ENCODE data around the gene TBX2.

Gene TBX2

DNA sequence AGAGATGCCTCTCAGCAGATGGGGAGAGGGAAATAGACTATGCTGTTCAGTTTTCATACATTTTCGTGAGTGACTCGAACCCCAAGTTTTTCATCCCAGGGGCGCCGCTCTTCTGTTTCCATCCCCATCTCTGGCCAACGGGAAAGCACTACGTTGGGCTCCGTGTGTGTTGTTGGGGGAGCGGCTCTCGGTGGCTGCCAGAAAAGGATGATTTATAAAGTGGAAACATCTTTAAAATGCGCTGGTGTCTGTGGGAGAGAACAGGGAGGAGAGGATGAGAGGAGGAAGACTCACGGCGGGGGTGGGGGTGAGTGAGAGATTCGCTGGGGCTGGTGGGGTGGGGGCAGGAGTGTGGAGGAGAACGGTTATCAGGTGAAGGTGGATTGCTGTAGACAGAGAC is 58.4 kb downstream of the TBX2 start:
- Histone ChIP-seq H3K4me3 (ENCODE audit: low read length) (no peak overlapping the region), H3K27me3 (ENCODE audit: control insufficient read depth, low read length) (peaks cover 50% of the 10 kb centered on the region), H4K20me1 (ENCODE audit: control insufficient read depth, insufficient read depth, low read depth, low read length) (no peaks in the 10 kb centered on the region), H3K9me2 (replicated peaks; ENCODE audit: control insufficient read depth, low read length) (no peaks in the 10 kb centered on the region), H3K36me3 (ENCODE audit: control insufficient read depth, low read length) (no peaks in the 10 kb centered on the region), H3K4me2 (ENCODE audit: low read length) (no peak overlapping the region), H3K9me3 (ENCODE audit: control insufficient read depth, insufficient read depth, low read length) (no peaks in the 10 kb centered on the region), H3K79me2 (ENCODE audit: control insufficient read depth, low read length) (no peaks in the 10 kb centered on the region), H3K4me1 (ENCODE audit: control insufficient read depth, low read length) (no peaks in the 10 kb centered on the region), H3K27ac (ENCODE audit: low read depth, low read length) (no peak overlapping the region), H3F3A (ENCODE audit: control insufficient read depth, insufficient read depth) (no peaks in the 10 kb centered on the region)
- no peak for TF ChIP-seq EZH2phosphoT487 (IDR thresholded peaks at IDR 0.05; ENCODE audit: borderline replicate concordance, low read length)
- TF ChIP-seq, protein P1, sequence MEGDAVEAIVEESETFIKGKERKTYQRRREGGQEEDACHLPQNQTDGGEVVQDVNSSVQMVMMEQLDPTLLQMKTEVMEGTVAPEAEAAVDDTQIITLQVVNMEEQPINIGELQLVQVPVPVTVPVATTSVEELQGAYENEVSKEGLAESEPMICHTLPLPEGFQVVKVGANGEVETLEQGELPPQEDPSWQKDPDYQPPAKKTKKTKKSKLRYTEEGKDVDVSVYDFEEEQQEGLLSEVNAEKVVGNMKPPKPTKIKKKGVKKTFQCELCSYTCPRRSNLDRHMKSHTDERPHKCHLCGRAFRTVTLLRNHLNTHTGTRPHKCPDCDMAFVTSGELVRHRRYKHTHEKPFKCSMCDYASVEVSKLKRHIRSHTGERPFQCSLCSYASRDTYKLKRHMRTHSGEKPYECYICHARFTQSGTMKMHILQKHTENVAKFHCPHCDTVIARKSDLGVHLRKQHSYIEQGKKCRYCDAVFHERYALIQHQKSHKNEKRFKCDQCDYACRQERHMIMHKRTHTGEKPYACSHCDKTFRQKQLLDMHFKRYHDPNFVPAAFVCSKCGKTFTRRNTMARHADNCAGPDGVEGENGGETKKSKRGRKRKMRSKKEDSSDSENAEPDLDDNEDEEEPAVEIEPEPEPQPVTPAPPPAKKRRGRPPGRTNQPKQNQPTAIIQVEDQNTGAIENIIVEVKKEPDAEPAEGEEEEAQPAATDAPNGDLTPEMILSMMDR (IDR thresholded peaks at IDR 0.05; ENCODE audit: low read depth, low read length, poor library complexity, severe bottlenecking), result no peak

DNA sequence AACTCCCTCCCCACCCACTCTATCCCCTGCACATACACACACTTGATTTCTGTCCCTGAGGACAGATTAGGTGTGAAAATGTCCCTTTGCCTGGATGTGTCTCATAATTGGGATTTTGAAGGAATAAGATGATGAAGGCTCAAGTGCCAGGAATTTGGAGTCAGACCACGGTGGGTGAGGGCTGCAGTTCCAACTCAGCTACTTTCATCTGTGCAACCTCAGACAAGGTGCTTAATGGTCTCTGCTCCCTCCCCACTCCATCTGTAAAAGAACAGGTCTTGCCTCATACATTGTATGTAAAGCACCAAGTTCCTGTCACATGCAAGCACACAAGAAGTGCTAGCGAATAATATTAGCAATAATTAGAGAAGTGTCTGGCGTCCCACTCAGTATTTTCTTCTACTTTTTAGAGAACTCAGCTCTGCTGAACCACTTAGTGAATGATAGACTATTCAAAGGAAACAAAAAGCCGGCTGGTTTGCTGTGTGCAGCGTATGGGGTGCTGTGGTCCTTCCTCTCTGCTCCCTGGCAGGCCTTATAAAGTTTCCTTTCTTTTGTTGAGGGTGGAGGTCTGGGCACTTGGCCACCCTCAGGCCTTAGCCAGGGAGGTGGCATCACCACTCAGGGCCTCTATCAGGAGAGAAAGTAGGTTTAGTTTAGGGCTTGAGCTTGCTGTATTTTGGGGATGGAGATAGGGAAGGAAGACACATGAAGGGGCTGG is 58.9 kb downstream of the TBX2 start:
- Histone ChIP-seq H3K9me3 (ENCODE audit: control insufficient read depth, insufficient read depth, low read length) (no peaks in the 10 kb centered on the region), H3K27me3 (ENCODE audit: control insufficient read depth, low read length) (peaks cover 52% of the 10 kb centered on the region), H3K79me2 (ENCODE audit: control insufficient read depth, low read length) (no peaks in the 10 kb centered on the region), H3K4me2 (ENCODE audit: low read length) (no peak overlapping the region), H3K27ac (ENCODE audit: low read depth, low read length) (no peak overlapping the region), H4K20me1 (ENCODE audit: control insufficient read depth, insufficient read depth, low read depth, low read length) (no peaks in the 10 kb centered on the region), H3K4me1 (ENCODE audit: control insufficient read depth, low read length) (no peaks in the 10 kb centered on the region), H3K4me3 (ENCODE audit: low read length) (no peak overlapping the region), H3K9me2 (replicated peaks; ENCODE audit: control insufficient read depth, low read length) (no peaks in the 10 kb centered on the region), H3F3A (ENCODE audit: control insufficient read depth, insufficient read depth) (no peaks in the 10 kb centered on the region), H3K36me3 (ENCODE audit: control insufficient read depth, low read length) (no peaks in the 10 kb centered on the region)
- TF ChIP-seq, protein P1 (IDR thresholded peaks at IDR 0.05; ENCODE audit: low read depth, low read length, poor library complexity, severe bottlenecking), result no peak
- TF ChIP-seq EZH2phosphoT487 (IDR thresholded peaks at IDR 0.05; ENCODE audit: borderline replicate concordance, low read length), result no peak
